HEK293T (cell line): ENCODE results near the gene PTPRZ1.

Experiments used
- ARNT ChIP-seq: fragments of 450-650 bp; IDR thresholded peaks from 2 replicates; pipeline ENCODE4 v1.6.1; 2017; ENCODE audit warnings: mild to moderate bottlenecking
- BHLHE40 ChIP-seq: fragments of 450-650 bp; IDR thresholded peaks from 2 replicates; pipeline ENCODE4 v1.6.1; 2016; ENCODE audit warnings: mild to moderate bottlenecking, moderate library complexity, borderline replicate concordance
- ELF4 ChIP-seq: fragments of 450-650 bp; IDR thresholded peaks from 2 replicates; pipeline ENCODE4 v1.6.1; 2017; ENCODE audit warnings: antibody characterized with exemption
- FOXA1 ChIP-seq: fragments of 450-650 bp; IDR thresholded peaks from 2 replicates; pipeline ENCODE4 v1.6.1; 2016; ENCODE audit warnings: mild to moderate bottlenecking
- FOXK2 ChIP-seq: fragments of 450-650 bp; IDR thresholded peaks from 2 replicates; pipeline ENCODE4 v1.6.1; 2016; ENCODE audit warnings: mild to moderate bottlenecking
- FOXM1 ChIP-seq: fragments of 450-650 bp; IDR thresholded peaks from 2 replicates; pipeline ENCODE4 v1.6.1; 2017; ENCODE audit warnings: mild to moderate bottlenecking, borderline replicate concordance
- HDGF ChIP-seq: fragments of 450-650 bp; IDR thresholded peaks from 2 replicates; pipeline ENCODE4 v1.6.1; 2017; ENCODE audit warnings: antibody characterized with exemption, borderline replicate concordance
- L3MBTL2 ChIP-seq: fragments of 450-650 bp; conservative IDR thresholded peaks from 2 replicates; pipeline ENCODE4 v1.6.1; 2016; ENCODE audit warnings: mild to moderate bottlenecking
- LEF1 ChIP-seq: fragments of 450-650 bp; IDR thresholded peaks from 2 replicates; pipeline ENCODE4 v1.6.1; 2017; ENCODE audit warnings: mild to moderate bottlenecking, borderline replicate concordance
- SP1 ChIP-seq: fragments of 450-650 bp; IDR thresholded peaks from 2 replicates; pipeline ENCODE4 v1.6.1; 2017
- SUZ12 ChIP-seq: fragments of 450-650 bp; IDR thresholded peaks from 2 replicates; pipeline ENCODE4 v1.6.1; 2016; ENCODE audit warnings: mild to moderate bottlenecking
- TARDBP ChIP-seq: fragments of 450-650 bp; IDR thresholded peaks from 2 replicates; pipeline ENCODE4 v1.6.1; 2016

GRCh38 chr7:121885166-121885920 is 12.4 kb downstream of the PTPRZ1 start:
- TF ChIP-seq SUZ12 (no peak), BHLHE40 (no peak), TARDBP (no peak), L3MBTL2 (no peak), SP1 (no peak), FOXA1 (no peak), ARNT (no peak), FOXM1 (no peak), HDGF (no peak), LEF1 (no peak), FOXK2 (no peak), ELF4 (no peak)
